Naive thymus-derived CD8-positive, alpha-beta T cell (primary cell): ENCODE data around the gene AUTS2. TPM values are rescaled to one million over a fixed set of nuclear protein-coding genes. Genes with fewer than 3 reads are reported as not detected.

Experiments used
- ATAC-seq, 2 donors: fragments of 150-1000 bp; cut with Tn5 transposase in 1 of 2; sonication (Bioruptor Pico), chemical (Tn5 transposase) in 1 of 2; 1 replicate in 1 of 2; 2 replicates in 1 of 2; pipeline ENCODE4 v1.10.0; 2021; ENCODE audit warnings: mild to moderate bottlenecking in 2 of 2, moderate library complexity in 2 of 2
- POLR2A ChIA-PET: fragments of 350-600 bp; sonication (Branson Sonifier 250); formaldehyde crosslinking; loops from one replicate; lab custom pipeline; 2021; ENCODE audit warnings: antibody characterized with exemption; lab: Charles Lee
- DNase-seq, 10 donors: peaks; one replicate each; pipeline versions ENCODE4 v3.0.0 to v3.0.0-alpha.2; 2020 to 2022
- H3K27ac Mint-ChIP-seq, 10 donors: one replicate each; pipeline ENCODE4 v1.8.0; 2020 to 2022; ENCODE audit warnings: mild to moderate bottlenecking in 10 of 10, mixed read lengths in 10 of 10, moderate library complexity in 4 of 10, inconsistent platforms in 1 of 10
- H3K27me3 Mint-ChIP-seq, 5 donors: one replicate each; pipeline ENCODE4 v1.8.0; 2021 to 2022; ENCODE audit warnings: mixed read lengths in 5 of 5
- H3K36me3 Mint-ChIP-seq, 3 donors: one replicate each; pipeline ENCODE4 v1.8.0; 2020 to 2022; ENCODE audit warnings: mixed read lengths in 3 of 3, mild to moderate bottlenecking in 2 of 3, inconsistent platforms in 1 of 3
- H3K4me1 Mint-ChIP-seq, 4 donors: one replicate each; pipeline ENCODE4 v1.8.0; 2021 to 2022; ENCODE audit warnings: mixed read lengths in 4 of 4
- H3K4me3 Mint-ChIP-seq, 10 donors: one replicate each; pipeline ENCODE4 v1.8.0; 2020 to 2022; ENCODE audit warnings: mild to moderate bottlenecking in 10 of 10, mixed read lengths in 10 of 10, moderate library complexity in 6 of 10, inconsistent platforms in 1 of 10
- H3K9me3 Mint-ChIP-seq, 9 donors: one replicate each; pipeline ENCODE4 v1.8.0; 2020 to 2022; ENCODE audit warnings: mixed read lengths in 9 of 9, mild to moderate bottlenecking in 3 of 9, inconsistent platforms in 1 of 9, moderate library complexity in 1 of 9
- polyA plus RNA-seq, 3 donors: library from polyadenylated mRNA; unstranded; fragments of 300-500 nt; fragmentation: Illumina TruSeq; gene quantifications; one replicate each; pipeline ENCODE4 v1.2.3, GENCODE V29; 2021
- total RNA-seq, 8 experiments: library from RNA in 2 of 8; stranded (reverse) in 2 of 8; gene quantifications; one replicate each; pipeline ENCODE4 v1.2.3 and lab custom pipeline; 2021 to 2026

Gene AUTS2
- total and polyA plus RNA-seq, 5 experiments from 2014 or later, result 0.36 to 4.6 (median 3.0) TPM

- H3K36me3 Mint-ChIP-seq, result no peaks in the 10 kb centered on the region
- POLR2A ChIA-PET, result no interaction called here
- ATAC-seq, result no peak
These were observed 1029.2 kb downstream of the AUTS2 start for GRCh38 chr7:70627461-70627860.

GRCh38 chr7:70630440-70630817, 1032.2 kb downstream of the AUTS2 start:
- Mint-ChIP-seq H3K4me1 (no peaks in the 10 kb centered on the region), H3K27ac (no peak overlapping the region), H3K4me3 (no peak overlapping the region), H3K9me3 (peaks cover 0 to 12% (median 0%) of the 10 kb centered on the region in 9 donors), H3K36me3 (no peaks in the 10 kb centered on the region), H3K27me3 (peaks cover 0 to 7% (median 0%) of the 10 kb centered on the region in 5 donors)
- POLR2A ChIA-PET, result no interaction called here
- ATAC-seq, result no peak
- DNase-seq, result no peak

More at GRCh38 chr7:70627461-70627860, 1029.2 kb downstream of the AUTS2 start:
- Mint-ChIP-seq H3K27me3 (peaks cover 0 to 10% (median 0%) of the 10 kb centered on the region in 5 donors), H3K4me1 (no peaks in the 10 kb centered on the region), H3K27ac (no peak overlapping the region), H3K9me3 (peaks cover 0 to 12% (median 0%) of the 10 kb centered on the region in 9 donors), H3K4me3 (no peak overlapping the region)
- no peak for DNase-seq

- H3K4me3 Mint-ChIP-seq, result no peak overlapping the region
- H3K27ac Mint-ChIP-seq, result no peak overlapping the region
- no peaks in the 10 kb centered on the region for H3K36me3 Mint-ChIP-seq
- peaks cover 0 to 7% (median 0%) of the 10 kb centered on the region in 5 donors for H3K27me3 Mint-ChIP-seq
- H3K9me3 Mint-ChIP-seq, result peaks cover 0 to 12% (median 0%) of the 10 kb centered on the region in 9 donors
- no peaks in the 10 kb centered on the region for H3K4me1 Mint-ChIP-seq
- POLR2A ChIA-PET, result no interaction called here
- DNase-seq (no peak), ATAC-seq (no peak)
These were observed 1032.7 kb downstream of the AUTS2 start for GRCh38 chr7:70630818-70631457.

DNA sequence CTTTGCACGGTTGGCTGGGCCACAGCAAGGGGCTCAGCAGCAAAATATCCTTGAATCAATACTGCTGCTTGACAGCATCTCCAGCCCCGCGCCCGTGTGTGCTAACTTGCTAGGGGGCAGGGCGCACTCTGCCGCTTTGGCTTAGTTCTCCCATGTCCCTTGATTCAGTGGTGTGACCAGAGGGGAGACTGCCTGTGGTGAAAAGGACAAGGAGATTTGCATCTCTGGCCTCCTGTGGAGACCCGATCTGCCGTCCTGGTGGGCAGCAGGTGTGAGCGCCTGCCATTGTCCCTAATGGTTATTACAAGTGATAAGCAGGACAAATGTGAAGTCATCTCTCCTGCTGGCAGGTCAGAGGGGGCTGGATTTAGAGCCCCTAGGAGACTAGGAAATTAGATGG, 1033.4 kb downstream of the AUTS2 start:
- no peak for DNase-seq
- H3K36me3 Mint-ChIP-seq, result no peaks in the 10 kb centered on the region
- H3K4me3 Mint-ChIP-seq, result no peak overlapping the region
- no peak for ATAC-seq
- POLR2A ChIA-PET, result no interaction called here
- H3K9me3 Mint-ChIP-seq, result peaks cover 0 to 8% (median 0%) of the 10 kb centered on the region in 9 donors
- peaks cover 0 to 7% (median 0%) of the 10 kb centered on the region in 5 donors for H3K27me3 Mint-ChIP-seq
- H3K27ac Mint-ChIP-seq, result no peak overlapping the region
- H3K4me1 Mint-ChIP-seq, result no peaks in the 10 kb centered on the region

DNA sequence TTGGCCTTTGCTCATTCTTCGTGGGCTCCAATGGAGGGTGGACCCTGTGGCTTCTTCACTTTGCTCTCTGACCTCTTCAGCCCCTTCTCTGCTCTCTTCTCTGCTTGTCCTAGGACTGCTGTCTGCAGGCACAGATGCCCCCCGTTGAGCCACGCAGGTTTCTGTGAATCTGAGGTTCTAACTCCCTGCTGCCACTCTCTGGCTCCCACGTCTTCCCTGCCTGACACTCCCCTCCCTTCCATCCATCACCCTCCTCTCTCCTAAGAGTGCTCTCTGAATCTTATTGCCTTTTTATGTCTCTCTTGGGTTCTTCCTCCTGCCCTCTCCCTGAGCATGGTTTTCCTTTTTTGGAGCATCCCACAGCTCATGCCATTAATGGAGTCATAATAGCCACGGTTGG, 1034.1 kb downstream of the AUTS2 start:
- H3K27ac Mint-ChIP-seq, result peak overlapping the region in 1 of 10 donors; percentile 6
- peaks cover 0 to 4% (median 0%) of the 10 kb centered on the region in 5 donors for H3K27me3 Mint-ChIP-seq
- peaks cover 0 to under 1% (median 0%) of the 10 kb centered on the region in 9 donors for H3K9me3 Mint-ChIP-seq
- H3K4me1 Mint-ChIP-seq, result peaks cover 0 to 5% (median 3%) of the 10 kb centered on the region in 4 donors
- DNase-seq (no peak), ATAC-seq (no peak)
- H3K36me3 Mint-ChIP-seq, result no peaks in the 10 kb centered on the region
- POLR2A ChIA-PET, result no interaction called here
- no peak overlapping the region for H3K4me3 Mint-ChIP-seq

- no peaks in the 10 kb centered on the region for H3K9me3 Mint-ChIP-seq
- POLR2A ChIA-PET, result no interaction called here
- DNase-seq (no peak), ATAC-seq (no peak)
- no peaks in the 10 kb centered on the region for H3K27me3 Mint-ChIP-seq
- peaks cover 0 to 12% (median 6%) of the 10 kb centered on the region in 4 donors for H3K4me1 Mint-ChIP-seq
- H3K27ac Mint-ChIP-seq, result peak overlapping the region in 2 of 10 donors; percentile 54 to 56
- H3K4me3 Mint-ChIP-seq, result no peak overlapping the region
- H3K36me3 Mint-ChIP-seq, result no peaks in the 10 kb centered on the region
These were observed 1035.8 kb downstream of the AUTS2 start for GRCh38 chr7:70634071-70634470.

GRCh38 chr7:70634610-70635068, 1036.4 kb downstream of the AUTS2 start:
- POLR2A ChIA-PET, result no interaction called here
- Mint-ChIP-seq H3K4me3 (no peak overlapping the region), H3K9me3 (no peaks in the 10 kb centered on the region), H3K4me1 (peaks cover 0 to 12% (median 6%) of the 10 kb centered on the region in 4 donors), H3K27ac (peak overlapping the region in 1 of 10 donors; percentile 56), H3K36me3 (no peaks in the 10 kb centered on the region), H3K27me3 (no peaks in the 10 kb centered on the region)
- DNase-seq, result no peak
- no peak for ATAC-seq

GRCh38 chr7:70635633-70636032, 1037.4 kb downstream of the AUTS2 start:
- no peaks in the 10 kb centered on the region for H3K27me3 Mint-ChIP-seq
- no peak overlapping the region for H3K4me3 Mint-ChIP-seq
- ATAC-seq (no peak), DNase-seq (no peak)
- H3K9me3 Mint-ChIP-seq, result no peaks in the 10 kb centered on the region
- peaks cover 0 to 12% (median 6%) of the 10 kb centered on the region in 4 donors for H3K4me1 Mint-ChIP-seq
- H3K36me3 Mint-ChIP-seq, result no peaks in the 10 kb centered on the region
- POLR2A ChIA-PET, result no interaction called here
- no peak overlapping the region for H3K27ac Mint-ChIP-seq

DNA sequence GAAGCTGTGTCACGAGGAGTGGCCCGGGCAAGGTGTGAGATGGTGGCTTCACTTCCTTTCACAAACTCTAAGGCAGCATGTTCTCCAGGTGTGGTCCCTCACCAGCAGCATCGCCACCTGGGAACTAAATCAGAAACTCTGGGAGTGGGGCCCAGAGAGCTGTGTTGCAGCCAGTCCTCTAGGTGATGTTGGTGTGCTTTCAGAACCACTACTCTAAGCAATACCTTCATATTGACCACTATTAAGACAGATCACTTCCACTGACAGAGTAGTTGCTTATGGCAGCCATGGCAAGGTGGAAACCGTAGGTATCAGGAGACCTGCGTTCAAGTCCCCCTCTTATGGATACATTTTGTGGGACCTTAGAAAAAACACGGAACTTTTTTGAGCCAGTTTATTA, 1037.9 kb downstream of the AUTS2 start:
- Mint-ChIP-seq H3K36me3 (no peaks in the 10 kb centered on the region), H3K4me1 (peaks cover 0 to 12% (median 6%) of the 10 kb centered on the region in 4 donors), H3K27ac (no peak overlapping the region), H3K4me3 (no peak overlapping the region), H3K9me3 (no peaks in the 10 kb centered on the region), H3K27me3 (no peaks in the 10 kb centered on the region)
- POLR2A ChIA-PET, result no interaction called here
- no peak for ATAC-seq
- no peak for DNase-seq

- H3K36me3 Mint-ChIP-seq, result no peaks in the 10 kb centered on the region
- no peaks in the 10 kb centered on the region for H3K27me3 Mint-ChIP-seq
- H3K9me3 Mint-ChIP-seq, result peaks cover 0 to 7% (median 0%) of the 10 kb centered on the region in 9 donors
- peaks cover 0 to 12% (median 6%) of the 10 kb centered on the region in 4 donors for H3K4me1 Mint-ChIP-seq
- no peak overlapping the region for H3K27ac Mint-ChIP-seq
- no peak for DNase-seq
- H3K4me3 Mint-ChIP-seq, result no peak overlapping the region
- POLR2A ChIA-PET, result no interaction called here
- no peak for ATAC-seq
These were observed 1039.5 kb downstream of the AUTS2 start for GRCh38 chr7:70637726-70638125.

- POLR2A ChIA-PET, result no interaction called here
- no peaks in the 10 kb centered on the region for H3K36me3 Mint-ChIP-seq
- peaks cover 0 to 12% (median 6%) of the 10 kb centered on the region in 4 donors for H3K4me1 Mint-ChIP-seq
- H3K27me3 Mint-ChIP-seq, result no peaks in the 10 kb centered on the region
- DNase-seq, result no peak
- no peak for ATAC-seq
- H3K27ac Mint-ChIP-seq, result no peak overlapping the region
- H3K9me3 Mint-ChIP-seq, result peaks cover 0 to 7% (median 0%) of the 10 kb centered on the region in 9 donors
- no peak overlapping the region for H3K4me3 Mint-ChIP-seq
These were observed 1040.2 kb downstream of the AUTS2 start for GRCh38 chr7:70638158-70639107.

DNA sequence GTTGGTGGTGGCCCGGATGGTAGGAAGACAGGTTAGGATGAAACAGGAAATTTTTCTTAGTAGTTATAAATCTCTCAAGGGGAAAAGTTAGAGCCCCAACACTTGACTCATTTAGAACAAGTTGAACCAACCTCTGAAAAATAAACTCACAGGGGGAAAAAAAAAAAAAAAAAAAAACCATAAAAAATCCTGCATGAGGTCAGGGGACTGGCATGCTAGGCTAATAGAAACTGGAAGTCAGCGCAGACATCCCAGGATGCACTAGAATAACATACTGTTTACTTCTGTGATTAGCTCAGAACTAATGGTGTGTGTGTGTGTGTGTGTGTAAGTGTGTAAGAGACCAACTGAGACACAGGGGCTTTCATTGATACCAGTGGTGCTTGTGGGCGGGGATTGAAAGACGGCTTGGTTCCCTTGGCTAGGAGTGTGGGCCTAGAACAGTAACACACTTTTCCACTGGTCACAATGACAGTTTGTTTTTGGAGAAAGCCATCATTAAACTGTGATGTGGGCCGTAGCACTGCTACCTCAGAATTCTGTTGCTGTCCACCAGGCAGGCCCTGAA, 1042.1 kb downstream of the AUTS2 start:
- no peak overlapping the region for H3K4me3 Mint-ChIP-seq
- H3K27ac Mint-ChIP-seq, result no peak overlapping the region
- no peak for ATAC-seq
- POLR2A ChIA-PET, result no interaction called here
- H3K36me3 Mint-ChIP-seq, result no peaks in the 10 kb centered on the region
- no peaks in the 10 kb centered on the region for H3K27me3 Mint-ChIP-seq
- DNase-seq, result no peak
- peaks cover 0 to 7% (median 0%) of the 10 kb centered on the region in 9 donors for H3K9me3 Mint-ChIP-seq
- peaks cover 0 to 12% (median 6%) of the 10 kb centered on the region in 4 donors for H3K4me1 Mint-ChIP-seq
